ENCODE data around the gene GAB1. TPM values are rescaled to one million over a fixed set of nuclear protein-coding genes. Genes with fewer than 3 reads are reported as not detected.
A peak's percentile ranks its signal among the peaks of the same experiment; 100 is the strongest.
"Not testable (repeated sequence)": the region's sequence is repeated elsewhere in the genome, so short reads cannot be mapped to it uniquely, and the experiment has no call there.

GAB1 gene
- polyA plus RNA-seq, 6 donors from 2014 or later: 4.3 to 14.5 (median 7.5) TPM

DNA sequence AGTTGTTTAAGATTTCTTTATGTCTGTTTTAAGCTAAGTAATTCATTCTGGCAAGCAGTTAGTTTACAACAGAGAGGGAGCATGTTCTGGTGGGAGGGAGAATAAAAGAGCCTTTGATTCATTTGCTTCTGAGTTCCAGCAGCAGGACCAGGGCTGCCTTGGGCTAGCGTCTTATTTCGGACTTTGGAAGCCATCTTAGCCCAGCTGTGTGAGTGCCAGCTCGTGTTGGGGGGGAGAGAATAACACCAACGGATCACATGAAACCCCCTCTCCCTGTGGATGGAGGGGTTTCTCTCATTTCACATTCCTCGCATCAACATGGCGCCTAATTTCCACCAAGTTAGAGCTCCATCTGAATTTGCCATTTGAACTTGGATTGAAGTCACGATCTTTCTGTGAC lies 7.4 kb downstream of the GAB1 start:
- Mint-ChIP-seq H3K4me3 (no peak overlapping the region), H3K9me3 (no peaks in the 10 kb centered on the region), H3K27me3 (no peaks in the 10 kb centered on the region), H3K27ac (peak overlapping the region in 1 of 6 donors; percentile 75), H3K36me3 (peaks cover 0 to 5% of the 10 kb centered on the region in 2 donors), H3K4me1 (peaks cover 7 to 39% (median 30%) of the 10 kb centered on the region in 3 donors)
- ATAC-seq (ENCODE audit: low read depth in 2 of 2): no peak
- no peak for DNase-seq

DNA sequence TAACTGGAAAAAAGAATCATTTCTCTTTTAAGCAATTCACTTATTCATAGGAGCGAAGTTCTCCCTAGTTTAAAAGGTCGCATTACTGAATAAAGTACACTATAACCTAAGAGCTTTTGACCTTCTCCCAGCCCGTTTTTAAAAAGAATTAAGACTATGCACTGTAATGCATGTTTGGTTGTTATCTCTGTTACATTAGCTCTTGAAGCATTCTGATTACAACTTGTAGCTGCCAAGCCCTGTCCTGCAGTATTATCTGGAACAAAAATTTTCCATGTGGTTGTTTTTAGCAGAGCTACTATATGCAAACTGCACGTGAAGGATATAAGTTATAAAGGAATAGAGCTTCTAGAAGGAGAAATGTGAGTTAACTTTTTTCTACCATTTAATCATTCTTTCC lies 8.1 kb downstream of the GAB1 start:
- Mint-ChIP-seq H3K36me3 (peaks cover 0 to 5% of the 10 kb centered on the region in 2 donors), H3K4me1 (peaks cover 1 to 32% (median 22%) of the 10 kb centered on the region in 3 donors), H3K27ac (no peak overlapping the region), H3K9me3 (no peaks in the 10 kb centered on the region), H3K27me3 (no peaks in the 10 kb centered on the region), H3K4me3 (no peak overlapping the region)
- ATAC-seq (ENCODE audit: low read depth in 2 of 2) (no peak), DNase-seq (no peak)

DNA sequence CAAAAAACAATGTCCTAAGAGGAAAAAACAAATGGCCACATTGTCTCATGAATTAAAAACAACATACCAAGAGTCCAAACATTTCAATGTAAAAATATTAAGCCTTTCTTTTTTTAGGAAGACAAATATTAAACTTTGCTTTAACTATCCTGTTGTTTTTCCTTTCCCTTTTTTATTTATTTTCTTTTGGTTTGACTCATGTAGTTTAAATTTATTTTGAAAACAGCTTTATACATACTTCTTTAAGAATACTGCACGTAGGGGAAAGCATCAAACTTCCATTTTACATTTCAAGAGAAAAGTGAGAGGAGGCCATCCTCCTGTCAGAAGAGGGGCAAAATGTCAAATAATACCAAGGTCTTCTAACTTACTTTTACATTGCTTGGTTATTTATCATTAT lies 8.7 kb downstream of the GAB1 start:
- Mint-ChIP-seq H3K4me1 (peaks cover 0 to 26% (median 18%) of the 10 kb centered on the region in 3 donors), H3K27me3 (no peaks in the 10 kb centered on the region), H3K27ac (peak overlapping the region in 1 of 6 donors; percentile 9), H3K9me3 (no peaks in the 10 kb centered on the region), H3K36me3 (peaks cover 0 to 5% of the 10 kb centered on the region in 2 donors), H3K4me3 (no peak overlapping the region)
- DNase-seq (no peak), ATAC-seq (ENCODE audit: low read depth in 2 of 2) (no peak)

DNA sequence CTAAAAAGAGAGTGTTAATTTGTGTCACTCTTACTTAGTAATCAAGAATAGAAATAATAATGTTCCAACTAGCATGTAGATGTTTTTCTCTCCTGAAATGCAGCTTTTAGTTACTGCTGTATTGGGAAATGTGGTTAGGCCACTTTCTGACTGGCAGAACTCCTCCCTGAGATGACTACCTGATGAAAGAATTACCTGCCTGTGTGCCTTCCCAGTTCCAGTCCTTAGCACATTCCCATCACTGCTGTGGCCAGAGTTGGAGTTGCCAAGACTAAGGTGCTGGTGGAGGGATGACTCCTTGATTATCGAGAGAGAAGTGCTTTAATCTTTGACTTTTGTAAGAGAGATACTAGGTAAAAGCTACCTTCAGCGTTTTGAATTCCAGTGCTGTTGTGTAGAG lies 9.5 kb downstream of the GAB1 start:
- Mint-ChIP-seq H3K27ac (peak overlapping the region in 2 of 6 donors; percentile 51 to 84), H3K27me3 (no peaks in the 10 kb centered on the region)
- no peak for ATAC-seq (ENCODE audit: low read depth in 2 of 2)

DNA sequence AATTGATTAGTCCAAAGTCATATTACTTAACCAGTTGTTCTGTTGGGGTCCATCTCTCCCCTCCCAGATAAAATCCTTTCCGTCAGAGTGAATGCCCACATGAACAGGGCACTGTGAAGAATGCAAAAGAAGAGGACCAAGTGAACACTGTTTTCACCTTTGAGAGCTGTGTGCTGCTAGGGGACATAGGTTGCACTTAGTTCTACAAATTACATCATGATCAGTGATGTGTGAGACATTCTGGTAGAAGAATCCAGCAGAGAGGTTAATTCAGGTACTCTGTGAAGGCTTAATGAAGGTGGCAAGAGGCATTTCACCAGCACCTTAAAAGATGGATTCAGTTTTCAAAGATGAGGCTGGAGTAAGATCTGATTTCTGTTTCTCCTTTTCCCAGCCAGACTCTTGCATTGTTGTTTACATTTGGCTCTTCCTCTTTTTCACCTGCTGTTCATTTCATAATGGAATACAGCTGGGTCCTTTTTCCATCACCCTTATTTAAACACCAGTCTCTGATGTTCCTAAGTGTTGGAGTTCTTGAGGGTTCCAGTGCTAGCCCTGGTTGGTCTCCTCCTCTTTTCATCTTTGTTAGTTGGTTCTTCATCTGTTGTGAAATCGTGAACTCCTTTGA lies 10.9 kb downstream of the GAB1 start:
- DNase-seq (no peak), ATAC-seq (ENCODE audit: low read depth in 2 of 2) (peak in 1 of 2 donors; percentile 16)
- peaks cover 0 to 5% of the 10 kb centered on the region in 2 donors for H3K36me3 Mint-ChIP-seq
- no peaks in the 10 kb centered on the region for H3K27me3 Mint-ChIP-seq
- H3K9me3 Mint-ChIP-seq: no peaks in the 10 kb centered on the region
- peaks cover 4 to 27% (median 26%) of the 10 kb centered on the region in 3 donors for H3K4me1 Mint-ChIP-seq
- no peak overlapping the region for H3K4me3 Mint-ChIP-seq
- peak overlapping the region in 2 of 6 donors; percentile 46 to 62 for H3K27ac Mint-ChIP-seq

More for the DNA sequence above, 9.5 kb downstream of the GAB1 start:
- Mint-ChIP-seq H3K36me3 (peaks cover 0 to 5% of the 10 kb centered on the region in 2 donors), H3K9me3 (no peaks in the 10 kb centered on the region), H3K4me1 (peaks cover 0 to 22% (median 13%) of the 10 kb centered on the region in 3 donors), H3K4me3 (no peak overlapping the region)
- no peak for DNase-seq

- H3K9me3 Mint-ChIP-seq: no peaks in the 10 kb centered on the region
- peaks cover 0 to 5% of the 10 kb centered on the region in 2 donors for H3K36me3 Mint-ChIP-seq
- no peak for ATAC-seq (ENCODE audit: low read depth in 2 of 2)
- DNase-seq: no peak
- peak overlapping the region in 3 of 6 donors; percentile 2 to 92 (median 3) for H3K27ac Mint-ChIP-seq
- no peaks in the 10 kb centered on the region for H3K27me3 Mint-ChIP-seq
- no peak overlapping the region for H3K4me3 Mint-ChIP-seq
- peaks cover 11 to 30% (median 28%) of the 10 kb centered on the region in 3 donors for H3K4me1 Mint-ChIP-seq
Measured at GRCh38 chr4:143348233-143349077, 11.8 kb downstream of the GAB1 start.

GRCh38 chr4:143349858-143350527 lies 13.3 kb downstream of the GAB1 start:
- H3K4me3 Mint-ChIP-seq; DNase-seq; ATAC-seq (ENCODE audit: low read depth in 2 of 2); H3K36me3 Mint-ChIP-seq; H3K27me3 Mint-ChIP-seq; H3K9me3 Mint-ChIP-seq: not testable (repeated sequence)
- peak overlapping the region in 1 of 6 donors; percentile 17 for H3K27ac Mint-ChIP-seq
- H3K4me1 Mint-ChIP-seq: peaks cover 15 to 38% (median 32%) of the 10 kb centered on the region in 3 donors

DNA sequence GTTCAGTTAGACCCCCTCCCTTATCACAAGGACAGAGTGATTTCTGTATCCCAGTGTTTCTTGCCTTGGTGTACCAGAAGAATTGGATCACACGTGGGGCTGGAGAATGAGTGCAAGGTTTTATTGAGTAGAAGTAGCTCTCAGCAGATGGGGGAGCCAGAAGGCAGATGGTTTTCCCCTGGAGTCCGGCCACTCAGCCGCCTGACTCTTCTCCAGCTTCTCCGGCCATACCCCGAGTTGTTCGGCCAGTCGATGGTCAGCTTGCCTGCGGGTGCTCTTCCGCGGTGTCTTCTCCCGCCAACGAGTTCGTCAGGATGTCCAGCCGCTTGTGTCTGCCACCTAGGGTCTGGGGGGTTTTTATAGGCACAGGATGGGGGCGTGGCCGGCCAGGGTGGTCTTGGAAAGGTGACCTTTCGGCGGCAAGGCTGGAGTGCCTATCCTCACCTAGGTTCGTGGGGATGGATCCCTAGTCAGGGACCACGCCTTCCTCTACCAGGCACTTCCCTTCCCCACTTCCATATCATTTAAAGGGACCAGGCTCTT lies 14.5 kb downstream of the GAB1 start:
- Mint-ChIP-seq H3K36me3 (peaks cover 0 to 1% of the 10 kb centered on the region in 2 donors), H3K4me3 (no peak overlapping the region), H3K27ac (peak overlapping the region in 2 of 6 donors; percentile 33 to 85), H3K27me3 (no peaks in the 10 kb centered on the region), H3K4me1 (peaks cover 23 to 48% (median 44%) of the 10 kb centered on the region in 3 donors), H3K9me3 (no peaks in the 10 kb centered on the region)
- DNase-seq (no peak), ATAC-seq (ENCODE audit: low read depth in 2 of 2) (no peak)

GRCh38 chr4:143351774-143352451 lies 15.2 kb downstream of the GAB1 start:
- H3K4me1 Mint-ChIP-seq: peaks cover 25 to 53% (median 51%) of the 10 kb centered on the region in 3 donors
- no peaks in the 10 kb centered on the region for H3K9me3 Mint-ChIP-seq
- ATAC-seq (ENCODE audit: low read depth in 2 of 2): no peak
- H3K36me3 Mint-ChIP-seq: no peaks in the 10 kb centered on the region
- no peaks in the 10 kb centered on the region for H3K27me3 Mint-ChIP-seq
- no peak for DNase-seq
- H3K4me3 Mint-ChIP-seq: no peak overlapping the region
- peak overlapping the region in 5 of 6 donors; percentile 51 to 87 (median 71) for H3K27ac Mint-ChIP-seq

DNA sequence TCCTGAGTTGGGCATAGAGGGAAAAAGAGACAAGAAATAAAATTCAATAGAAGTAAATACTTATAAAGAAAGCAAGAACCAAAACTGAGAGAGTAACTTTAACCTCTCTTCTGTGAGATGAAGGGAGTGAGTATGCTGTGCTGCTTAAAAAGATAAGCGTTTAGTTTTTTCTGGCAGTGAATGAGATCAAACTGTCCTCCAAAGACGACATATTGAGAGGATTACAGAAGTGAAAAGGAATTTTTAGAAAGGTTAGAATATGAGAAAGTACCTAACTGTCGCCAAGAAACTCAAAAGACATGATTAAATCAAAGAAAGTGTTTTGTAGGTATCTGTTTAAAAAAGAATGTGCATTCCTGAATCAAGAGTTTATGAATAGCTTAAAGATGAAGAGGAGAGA lies 16.0 kb downstream of the GAB1 start:
- no peaks in the 10 kb centered on the region for H3K9me3 Mint-ChIP-seq
- H3K36me3 Mint-ChIP-seq: no peaks in the 10 kb centered on the region
- no peak for DNase-seq
- no peak for ATAC-seq (ENCODE audit: low read depth in 2 of 2)
- H3K4me3 Mint-ChIP-seq: no peak overlapping the region
- peaks cover 32 to 60% (median 59%) of the 10 kb centered on the region in 3 donors for H3K4me1 Mint-ChIP-seq
- peak overlapping the region in 5 of 6 donors; percentile 57 to 87 (median 69) for H3K27ac Mint-ChIP-seq
- no peaks in the 10 kb centered on the region for H3K27me3 Mint-ChIP-seq

GRCh38 chr4:143353797-143354196 lies 17.1 kb downstream of the GAB1 start:
- Mint-ChIP-seq H3K4me3 (peak overlapping the region in 2 of 8 donors; percentile 19 to 30), H3K36me3 (no peaks in the 10 kb centered on the region), H3K27ac (peak overlapping the region in 5 of 6 donors; percentile 27 to 79 (median 69)), H3K27me3 (no peaks in the 10 kb centered on the region), H3K9me3 (no peaks in the 10 kb centered on the region), H3K4me1 (peaks cover 33 to 65% (median 63%) of the 10 kb centered on the region in 3 donors)
- DNase-seq (no peak), ATAC-seq (ENCODE audit: low read depth in 2 of 2) (no peak)

DNA sequence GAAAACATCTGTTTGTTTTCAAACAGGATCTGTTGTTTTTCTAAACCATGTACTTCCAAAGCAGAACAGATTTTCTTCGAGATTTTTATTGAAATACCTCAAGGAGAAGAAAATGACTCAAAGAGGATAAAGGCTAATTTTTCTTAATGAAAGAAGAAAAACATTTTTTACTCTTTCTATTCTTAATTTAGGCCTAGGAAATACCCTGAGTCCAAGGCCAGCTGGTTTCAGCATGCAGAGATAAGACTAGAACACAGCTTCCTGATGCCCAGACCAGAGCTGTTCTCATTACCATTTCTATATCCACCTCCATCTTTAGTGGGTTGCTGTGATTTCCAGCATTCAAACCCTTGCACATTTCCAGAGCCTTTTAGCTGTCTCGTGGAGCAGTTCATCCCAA lies 18.3 kb downstream of the GAB1 start:
- Mint-ChIP-seq H3K36me3 (no peaks in the 10 kb centered on the region), H3K27ac (peak overlapping the region; percentile 44 to 94 (median 84)), H3K4me1 (peaks cover 45 to 77% (median 75%) of the 10 kb centered on the region in 3 donors), H3K27me3 (no peaks in the 10 kb centered on the region), H3K4me3 (peak overlapping the region in 4 of 8 donors; percentile 9 to 67 (median 26)), H3K9me3 (no peaks in the 10 kb centered on the region)
- DNase-seq (no peak), ATAC-seq (ENCODE audit: low read depth in 2 of 2) (no peak)

All from naive B cell (primary cell).